HEK293 (cell line): ENCODE measurements around the gene NPTX1.

Source experiments
- CTCF ChIA-PET: fragments of 350-600 bp; formaldehyde crosslinking; extraction: SDS; loops from one replicate; lab custom pipeline; 2021; ENCODE audit warnings: antibody characterized with exemption; lab: Yijun Ruan, JAX
- POLR2A ChIA-PET: fragments of 300-600 bp; formaldehyde crosslinking; extraction: SDS; loops from one replicate; lab custom pipeline; 2020; ENCODE audit warnings: antibody characterized with exemption, inconsistent platforms; lab: Yijun Ruan, JAX
- H3K27ac ChIP-seq: fragments of 200-500 bp; sonication (Bioruptor generic); 2 replicates; pipeline ENCODE4 v1.5.1; 2014; ENCODE audit warnings: low read depth, low read length, control low read depth, inconsistent platforms; ENCODE audit errors: extremely low read depth
- H3K36me3 ChIP-seq, 2 experiments: fragments of 200-500 bp in 1 of 2; sonication (Bioruptor generic) in 1 of 2; 1 replicate in 1 of 2; 2 replicates in 1 of 2; pipeline ENCODE4 v1.5.1; 2014 to 2017; ENCODE audit warnings: inconsistent platforms in 2 of 2, low read length in 2 of 2; ENCODE audit not compliant: control insufficient read depth in 2 of 2, insufficient read depth in 1 of 2
- H3K4me1 ChIP-seq: fragments of 200-500 bp; sonication (Bioruptor generic); 2 replicates; pipeline ENCODE4 v1.5.1; 2014; ENCODE audit warnings: mild to moderate bottlenecking, low read length, inconsistent platforms; ENCODE audit not compliant: control insufficient read depth, insufficient read depth
- H3K4me3 ChIP-seq: 2 replicates; pipeline ENCODE4 v1.5.1; 2011; ENCODE audit warnings: low read depth, mild to moderate bottlenecking, control low read depth, low read length, moderate library complexity
- H3K9me3 ChIP-seq: fragments of 200-500 bp; sonication (Bioruptor generic); 2 replicates; pipeline ENCODE4 v1.5.1; 2014; ENCODE audit warnings: low read depth, low read length, inconsistent platforms; ENCODE audit not compliant: control insufficient read depth, insufficient read depth
- GLIS1 ChIP-seq: fragments of 450-650 bp; formaldehyde crosslinking; IDR thresholded peaks from 2 replicates; pipeline ENCODE4 v1.5.1; 2016; ENCODE audit warnings: missing biosample characterization, missing genetic modification characterization
- HOXD13 ChIP-seq: sonication (generic); formaldehyde crosslinking; IDR thresholded peaks from 2 replicates; pipeline ENCODE4 v1.8.0; 2022; ENCODE audit warnings: missing genetic modification reagents, borderline replicate concordance
- KLF7 ChIP-seq: fragments of 450-650 bp; formaldehyde crosslinking; IDR thresholded peaks from 2 replicates; pipeline ENCODE4 v1.5.1; 2016; ENCODE audit warnings: missing biosample characterization, missing genetic modification characterization, borderline replicate concordance
- KLF8 ChIP-seq: fragments of 450-650 bp; formaldehyde crosslinking; IDR thresholded peaks from 2 replicates; pipeline ENCODE4 v1.5.1; 2016; ENCODE audit warnings: missing biosample characterization, missing genetic modification characterization
- SCRT1 ChIP-seq: fragments of 450-650 bp; formaldehyde crosslinking; IDR thresholded peaks from 2 replicates; pipeline ENCODE4 v1.5.1; 2016; ENCODE audit warnings: missing biosample characterization, missing genetic modification characterization, borderline replicate concordance
- TRIM28 ChIP-seq: IDR thresholded peaks from 2 replicates; pipeline ENCODE4 v1.6.1; 2011; ENCODE audit warnings: low read length, control low read depth, borderline replicate concordance
- ZBTB7A ChIP-seq: fragments of 450-650 bp; formaldehyde crosslinking; IDR thresholded peaks from 2 replicates; pipeline ENCODE4 v1.5.1; 2016; ENCODE audit warnings: low read depth, missing biosample characterization, missing genetic modification characterization
- ZFP3 ChIP-seq: fragments of 450-650 bp; formaldehyde crosslinking; IDR thresholded peaks from 2 replicates; pipeline ENCODE4 v1.5.1; 2016; ENCODE audit warnings: low read depth, missing biosample characterization, missing genetic modification characterization
- ZFP69B ChIP-seq: fragments of 450-650 bp; formaldehyde crosslinking; IDR thresholded peaks from 2 replicates; pipeline ENCODE4 v1.5.1; 2016; ENCODE audit warnings: missing biosample characterization, missing genetic modification characterization
- ZNF10 ChIP-seq: fragments of 450-650 bp; formaldehyde crosslinking; IDR thresholded peaks from 2 replicates; pipeline ENCODE4 v1.5.1; 2017; ENCODE audit warnings: missing biosample characterization, missing genetic modification characterization
- ZNF114 ChIP-seq: fragments of 450-650 bp; formaldehyde crosslinking; IDR thresholded peaks from 2 replicates; pipeline ENCODE4 v1.5.0; 2017; ENCODE audit warnings: missing biosample characterization, missing genetic modification characterization
- ZNF133 ChIP-seq: fragments of 450-650 bp; formaldehyde crosslinking; IDR thresholded peaks from 2 replicates; pipeline ENCODE4 v1.5.1; 2016; ENCODE audit warnings: missing biosample characterization, missing genetic modification characterization
- ZNF146 ChIP-seq: fragments of 450-650 bp; formaldehyde crosslinking; IDR thresholded peaks from 2 replicates; pipeline ENCODE4 v1.5.1; 2016; ENCODE audit warnings: missing biosample characterization, missing genetic modification characterization
- ZNF169 ChIP-seq: fragments of 450-650 bp; formaldehyde crosslinking; IDR thresholded peaks from 2 replicates; pipeline ENCODE4 v1.5.1; 2016; ENCODE audit warnings: missing biosample characterization, missing genetic modification characterization
- ZNF211 ChIP-seq: fragments of 450-650 bp; formaldehyde crosslinking; IDR thresholded peaks from 2 replicates; pipeline ENCODE4 v1.5.1; 2016; ENCODE audit warnings: low read depth, missing biosample characterization, missing genetic modification characterization
- ZNF266 ChIP-seq: fragments of 450-650 bp; formaldehyde crosslinking; IDR thresholded peaks from 2 replicates; pipeline ENCODE4 v1.5.1; 2016; ENCODE audit warnings: missing biosample characterization, missing genetic modification characterization, low read depth
- ZNF350 ChIP-seq: fragments of 450-650 bp; formaldehyde crosslinking; IDR thresholded peaks from 2 replicates; pipeline ENCODE4 v1.5.0; 2017; ENCODE audit warnings: missing biosample characterization, mild to moderate bottlenecking, missing genetic modification characterization
- ZNF354C ChIP-seq: fragments of 450-650 bp; formaldehyde crosslinking; IDR thresholded peaks from 2 replicates; pipeline ENCODE4 v1.5.1; 2016; ENCODE audit warnings: missing biosample characterization, missing genetic modification characterization, low read depth, borderline replicate concordance
- ZNF391 ChIP-seq: fragments of 450-650 bp; formaldehyde crosslinking; IDR thresholded peaks from 2 replicates; pipeline ENCODE4 v1.5.1; 2016; ENCODE audit warnings: low read depth, missing biosample characterization, missing genetic modification characterization, borderline replicate concordance
- ZNF426 ChIP-seq: fragments of 450-650 bp; formaldehyde crosslinking; IDR thresholded peaks from 2 replicates; pipeline ENCODE4 v1.5.1; 2017; ENCODE audit warnings: missing biosample characterization, missing genetic modification characterization, mild to moderate bottlenecking, inconsistent platforms, moderate library complexity
- ZNF521 ChIP-seq: fragments of 450-650 bp; formaldehyde crosslinking; IDR thresholded peaks from 2 replicates; pipeline ENCODE4 v1.5.1; 2017; ENCODE audit warnings: missing biosample characterization, mild to moderate bottlenecking, missing genetic modification characterization
- ZNF544 ChIP-seq: fragments of 450-650 bp; formaldehyde crosslinking; IDR thresholded peaks from 2 replicates; pipeline ENCODE4 v1.5.0; 2017; ENCODE audit warnings: missing biosample characterization, missing genetic modification characterization
- ZNF548 ChIP-seq: fragments of 450-650 bp; formaldehyde crosslinking; IDR thresholded peaks from 2 replicates; pipeline ENCODE4 v1.5.1; 2016; ENCODE audit warnings: missing biosample characterization, missing genetic modification characterization
- ZNF600 ChIP-seq: fragments of 450-650 bp; formaldehyde crosslinking; IDR thresholded peaks from 2 replicates; pipeline ENCODE4 v1.5.1; 2016; ENCODE audit warnings: missing biosample characterization, missing genetic modification characterization
- ZNF654 ChIP-seq: fragments of 450-650 bp; formaldehyde crosslinking; IDR thresholded peaks from 2 replicates; pipeline ENCODE4 v1.5.1; 2016; ENCODE audit warnings: low read depth, missing biosample characterization, missing genetic modification characterization
- ZNF707 ChIP-seq: fragments of 450-650 bp; formaldehyde crosslinking; IDR thresholded peaks from 2 replicates; pipeline ENCODE4 v1.5.1; 2016; ENCODE audit warnings: missing biosample characterization, missing genetic modification characterization
- ZNF837 ChIP-seq: fragments of 450-650 bp; formaldehyde crosslinking; IDR thresholded peaks from 2 replicates; pipeline ENCODE4 v1.5.1; 2016; ENCODE audit warnings: missing biosample characterization, missing genetic modification characterization
- TF ChIP-seq, protein P1 (sequence below): fragments of 450-650 bp; formaldehyde crosslinking; IDR thresholded peaks from 2 replicates; pipeline ENCODE4 v1.5.1; 2016; ENCODE audit warnings: missing biosample characterization, missing genetic modification characterization, borderline replicate concordance
- TF ChIP-seq, protein P2 (sequence below): fragments of 450-650 bp; formaldehyde crosslinking; IDR thresholded peaks from 2 replicates; pipeline ENCODE4 v1.5.1; 2016; ENCODE audit warnings: missing biosample characterization, missing genetic modification characterization
- TF ChIP-seq, protein P3 (sequence below): fragments of 450-650 bp; formaldehyde crosslinking; IDR thresholded peaks from 2 replicates; pipeline ENCODE4 v1.5.1; 2016; ENCODE audit warnings: missing biosample characterization, missing genetic modification characterization
- TF ChIP-seq, protein P4 (sequence below): fragments of 450-650 bp; formaldehyde crosslinking; IDR thresholded peaks from 2 replicates; pipeline ENCODE4 v1.5.1; 2016; ENCODE audit warnings: missing biosample characterization, missing genetic modification characterization
- TF ChIP-seq, protein P5 (sequence below): fragments of 450-650 bp; formaldehyde crosslinking; IDR thresholded peaks from 2 replicates; pipeline ENCODE4 v1.5.1; 2017; ENCODE audit warnings: missing biosample characterization, missing genetic modification characterization

The NPTX1 gene

DNA sequence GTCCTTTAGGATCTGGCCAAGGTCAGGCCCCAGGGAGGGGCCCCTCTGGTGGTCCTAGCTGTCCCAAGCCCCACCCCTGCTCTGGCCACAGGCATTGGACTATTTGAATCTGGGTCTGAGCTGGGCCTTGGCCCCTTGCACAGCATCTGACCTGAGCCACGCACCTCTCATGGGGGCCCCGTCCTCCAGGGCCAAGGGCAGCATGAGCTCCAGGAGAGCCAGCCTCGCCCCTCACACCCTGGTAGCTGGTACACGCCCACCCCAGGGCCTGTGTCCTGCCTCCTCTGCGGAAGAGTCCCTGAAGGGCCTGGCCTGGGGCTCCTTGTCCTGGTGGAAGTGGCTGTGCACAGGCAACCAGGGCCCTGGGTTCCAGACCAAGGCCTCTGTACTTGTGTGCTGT, 37.6 kb downstream of the NPTX1 start:
- POLR2A ChIA-PET, result no interaction called here
- H3K4me1 ChIP-seq, result no peaks in the 10 kb centered on the region

DNA sequence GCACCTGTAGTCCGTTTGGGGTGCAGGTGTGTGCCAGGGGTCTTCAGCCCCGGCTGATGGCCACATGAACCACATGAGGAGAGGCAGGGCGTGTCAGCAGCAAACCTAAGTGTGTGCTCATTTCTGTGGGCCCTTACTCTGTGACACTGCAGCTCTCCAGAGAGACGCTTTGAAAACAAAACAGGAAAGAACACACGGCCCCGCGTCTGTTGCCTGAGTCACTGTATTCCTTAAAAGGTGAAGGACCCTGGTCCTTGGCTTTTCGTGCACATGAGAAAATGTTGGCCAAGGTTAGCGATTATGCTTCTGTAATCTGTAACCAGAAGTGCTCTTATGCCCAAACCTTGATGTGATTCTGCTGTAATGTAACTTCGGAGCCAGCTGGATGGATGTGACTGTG, 38.9 kb downstream of the NPTX1 start:
- POLR2A ChIA-PET, result no interaction called here
- Histone ChIP-seq H3K36me3 (no peaks in the 10 kb centered on the region), H3K4me3 (no peak overlapping the region)
- CTCF ChIA-PET, result interaction anchor here (0.6 to 3.3 kb wide), 3 partner anchors 17 to 138 kb away, joined by 3 to 13 read pairs (median 3); no protein-coding TSS in a partner anchor
- TF ChIP-seq ZNF391 (tag by site-specific recombination), result no peak
- no peak for TF ChIP-seq TRIM28
- no peak for TF ChIP-seq ZNF114
- no peak for TF ChIP-seq ZNF146 (tag by site-specific recombination)
- no peak for TF ChIP-seq ZNF133 (tag by site-specific recombination)
- TF ChIP-seq ZNF521 (tag by site-specific recombination), result no peak
- no peak for TF ChIP-seq ZNF707
- no peak for TF ChIP-seq ZFP69B (tag by site-specific recombination)
- TF ChIP-seq ZNF600 (tag by site-specific recombination), result no peak
- no peak for TF ChIP-seq ZNF837 (tag by site-specific recombination)
- TF ChIP-seq ZNF548 (tag by site-specific recombination), result no peak
- TF ChIP-seq, protein P1, sequence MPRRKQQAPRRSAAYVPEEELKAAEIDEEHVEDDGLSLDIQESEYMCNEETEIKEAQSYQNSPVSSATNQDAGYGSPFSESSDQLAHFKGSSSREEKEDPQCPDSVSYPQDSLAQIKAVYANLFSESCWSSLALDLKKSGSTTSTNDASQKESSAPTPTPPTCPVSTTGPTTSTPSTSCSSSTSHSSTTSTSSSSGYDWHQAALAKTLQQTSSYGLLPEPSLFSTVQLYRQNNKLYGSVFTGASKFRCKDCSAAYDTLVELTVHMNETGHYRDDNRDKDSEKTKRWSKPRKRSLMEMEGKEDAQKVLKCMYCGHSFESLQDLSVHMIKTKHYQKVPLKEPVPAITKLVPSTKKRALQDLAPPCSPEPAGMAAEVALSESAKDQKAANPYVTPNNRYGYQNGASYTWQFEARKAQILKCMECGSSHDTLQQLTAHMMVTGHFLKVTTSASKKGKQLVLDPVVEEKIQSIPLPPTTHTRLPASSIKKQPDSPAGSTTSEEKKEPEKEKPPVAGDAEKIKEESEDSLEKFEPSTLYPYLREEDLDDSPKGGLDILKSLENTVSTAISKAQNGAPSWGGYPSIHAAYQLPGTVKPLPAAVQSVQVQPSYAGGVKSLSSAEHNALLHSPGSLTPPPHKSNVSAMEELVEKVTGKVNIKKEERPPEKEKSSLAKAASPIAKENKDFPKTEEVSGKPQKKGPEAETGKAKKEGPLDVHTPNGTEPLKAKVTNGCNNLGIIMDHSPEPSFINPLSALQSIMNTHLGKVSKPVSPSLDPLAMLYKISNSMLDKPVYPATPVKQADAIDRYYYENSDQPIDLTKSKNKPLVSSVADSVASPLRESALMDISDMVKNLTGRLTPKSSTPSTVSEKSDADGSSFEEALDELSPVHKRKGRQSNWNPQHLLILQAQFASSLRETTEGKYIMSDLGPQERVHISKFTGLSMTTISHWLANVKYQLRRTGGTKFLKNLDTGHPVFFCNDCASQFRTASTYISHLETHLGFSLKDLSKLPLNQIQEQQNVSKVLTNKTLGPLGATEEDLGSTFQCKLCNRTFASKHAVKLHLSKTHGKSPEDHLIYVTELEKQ (tag by site-specific recombination), result no peak
- TF ChIP-seq, protein P2, sequence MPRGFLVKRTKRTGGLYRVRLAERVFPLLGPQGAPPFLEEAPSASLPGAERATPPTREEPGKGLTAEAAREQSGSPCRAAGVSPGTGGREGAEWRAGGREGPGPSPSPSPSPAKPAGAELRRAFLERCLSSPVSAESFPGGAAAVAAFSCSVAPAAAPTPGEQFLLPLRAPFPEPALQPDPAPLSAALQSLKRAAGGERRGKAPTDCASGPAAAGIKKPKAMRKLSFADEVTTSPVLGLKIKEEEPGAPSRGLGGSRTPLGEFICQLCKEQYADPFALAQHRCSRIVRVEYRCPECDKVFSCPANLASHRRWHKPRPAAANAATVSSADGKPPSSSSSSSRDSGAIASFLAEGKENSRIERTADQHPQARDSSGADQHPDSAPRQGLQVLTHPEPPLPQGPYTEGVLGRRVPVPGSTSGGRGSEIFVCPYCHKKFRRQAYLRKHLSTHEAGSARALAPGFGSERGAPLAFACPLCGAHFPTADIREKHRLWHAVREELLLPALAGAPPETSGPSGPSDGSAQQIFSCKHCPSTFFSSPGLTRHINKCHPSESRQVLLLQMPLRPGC, result no peak
- TF ChIP-seq, protein P3, sequence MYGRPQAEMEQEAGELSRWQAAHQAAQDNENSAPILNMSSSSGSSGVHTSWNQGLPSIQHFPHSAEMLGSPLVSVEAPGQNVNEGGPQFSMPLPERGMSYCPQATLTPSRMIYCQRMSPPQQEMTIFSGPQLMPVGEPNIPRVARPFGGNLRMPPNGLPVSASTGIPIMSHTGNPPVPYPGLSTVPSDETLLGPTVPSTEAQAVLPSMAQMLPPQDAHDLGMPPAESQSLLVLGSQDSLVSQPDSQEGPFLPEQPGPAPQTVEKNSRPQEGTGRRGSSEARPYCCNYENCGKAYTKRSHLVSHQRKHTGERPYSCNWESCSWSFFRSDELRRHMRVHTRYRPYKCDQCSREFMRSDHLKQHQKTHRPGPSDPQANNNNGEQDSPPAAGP (tag by site-specific recombination), result no peak
- TF ChIP-seq ZNF544 (tag by site-specific recombination), result no peak
- no peak for TF ChIP-seq KLF7 (tag by site-specific recombination)
- TF ChIP-seq, all 188 proteins: peak for 0
- Histone ChIP-seq H3K9me3 (no peaks in the 10 kb centered on the region), H3K4me1 (no peaks in the 10 kb centered on the region), H3K27ac (no peak overlapping the region)

More for the DNA sequence above, 37.6 kb downstream of the NPTX1 start:
- CTCF ChIA-PET, result interaction anchor here (0.5 to 3.3 kb wide), 3 partner anchors 11 to 137 kb away, joined by 3 to 13 read pairs (median 12); no protein-coding TSS in a partner anchor
- Histone ChIP-seq H3K9me3 (no peaks in the 10 kb centered on the region), H3K27ac (no peak overlapping the region), H3K4me3 (no peak overlapping the region), H3K36me3 (no peaks in the 10 kb centered on the region)
- TF ChIP-seq ZNF10 (tag by site-specific recombination) (no peak), ZNF266 (tag by site-specific recombination) (no peak), SCRT1 (tag by site-specific recombination) (no peak), KLF7 (tag by site-specific recombination) (no peak), ZNF654 (tag by site-specific recombination) (no peak), ZNF426 (no peak), ZNF354C (tag by site-specific recombination) (no peak), ZNF350 (tag by site-specific recombination) (no peak), GLIS1 (tag by site-specific recombination) (no peak), ZBTB7A (no peak), HOXD13 (CRISPR knock-in tag) (no peak), ZFP3 (tag by site-specific recombination) (no peak), KLF8 (tag by site-specific recombination) (no peak), ZNF211 (no peak), ZNF169 (tag by site-specific recombination) (no peak)
- TF ChIP-seq, protein P4, sequence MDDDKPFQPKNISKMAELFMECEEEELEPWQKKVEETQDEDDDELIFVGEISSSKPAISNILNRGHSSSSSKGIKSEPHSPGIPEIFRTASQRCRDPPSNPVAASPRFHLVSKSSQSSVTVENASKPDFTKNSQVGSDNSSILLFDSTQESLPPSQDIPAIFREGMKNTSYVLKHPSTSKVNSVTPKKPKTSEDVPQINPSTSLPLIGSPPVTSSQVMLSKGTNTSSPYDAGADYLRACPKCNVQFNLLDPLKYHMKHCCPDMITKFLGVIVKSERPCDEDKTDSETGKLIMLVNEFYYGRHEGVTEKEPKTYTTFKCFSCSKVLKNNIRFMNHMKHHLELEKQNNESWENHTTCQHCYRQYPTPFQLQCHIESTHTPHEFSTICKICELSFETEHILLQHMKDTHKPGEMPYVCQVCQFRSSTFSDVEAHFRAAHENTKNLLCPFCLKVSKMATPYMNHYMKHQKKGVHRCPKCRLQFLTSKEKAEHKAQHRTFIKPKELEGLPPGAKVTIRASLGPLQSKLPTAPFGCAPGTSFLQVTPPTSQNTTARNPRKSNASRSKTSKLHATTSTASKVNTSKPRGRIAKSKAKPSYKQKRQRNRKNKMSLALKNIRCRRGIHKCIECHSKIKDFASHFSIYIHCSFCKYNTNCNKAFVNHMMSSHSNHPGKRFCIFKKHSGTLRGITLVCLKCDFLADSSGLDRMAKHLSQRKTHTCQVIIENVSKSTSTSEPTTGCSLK (tag by site-specific recombination), result no peak
- TF ChIP-seq, protein P5, sequence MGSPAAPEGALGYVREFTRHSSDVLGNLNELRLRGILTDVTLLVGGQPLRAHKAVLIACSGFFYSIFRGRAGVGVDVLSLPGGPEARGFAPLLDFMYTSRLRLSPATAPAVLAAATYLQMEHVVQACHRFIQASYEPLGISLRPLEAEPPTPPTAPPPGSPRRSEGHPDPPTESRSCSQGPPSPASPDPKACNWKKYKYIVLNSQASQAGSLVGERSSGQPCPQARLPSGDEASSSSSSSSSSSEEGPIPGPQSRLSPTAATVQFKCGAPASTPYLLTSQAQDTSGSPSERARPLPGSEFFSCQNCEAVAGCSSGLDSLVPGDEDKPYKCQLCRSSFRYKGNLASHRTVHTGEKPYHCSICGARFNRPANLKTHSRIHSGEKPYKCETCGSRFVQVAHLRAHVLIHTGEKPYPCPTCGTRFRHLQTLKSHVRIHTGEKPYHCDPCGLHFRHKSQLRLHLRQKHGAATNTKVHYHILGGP, result no peak
